HG02943 (cell line): ENCODE measurements around the gene GZMM.

Source experiments
- ATAC-seq: cut with Tn5 transposase; IDR thresholded peaks from one replicate; pipeline ENCODE4 v1.9.1; 2021; ENCODE audit warnings: mild to moderate bottlenecking, low read depth, moderate library complexity; ENCODE audit not compliant: unreplicated experiment

GZMM gene

GRCh38 chr19:558770-559439 is 15.1 kb downstream of the GZMM start:
- ATAC-seq, result no peak

- ATAC-seq, result no peak
Observed at GRCh38 chr19:560121-560520, 16.3 kb downstream of the GZMM start.

DNA sequence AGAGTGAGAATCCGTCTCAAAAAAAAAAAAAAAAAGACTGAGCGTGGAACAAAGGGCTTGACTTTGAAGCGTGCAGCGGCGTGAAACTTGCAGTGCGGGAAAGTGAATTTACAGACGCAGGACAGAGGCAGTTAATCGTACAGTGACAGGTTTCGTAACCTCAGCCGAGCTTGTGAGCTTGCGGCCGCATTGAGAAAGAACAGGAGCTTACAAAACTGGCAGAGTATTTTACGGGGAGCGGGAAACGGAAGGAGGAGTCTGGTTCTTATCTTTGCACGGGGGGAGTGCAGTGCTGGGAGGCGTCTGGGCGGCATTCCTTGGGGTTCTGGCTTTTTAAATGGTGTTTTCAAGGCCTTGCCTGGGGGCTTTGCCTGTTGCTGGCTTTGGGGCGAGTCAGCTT is 22.6 kb downstream of the GZMM start:
- ATAC-seq, result no peak

- no peak for ATAC-seq
Observed at GRCh38 chr19:566844-567243, 23.0 kb downstream of the GZMM start.

DNA sequence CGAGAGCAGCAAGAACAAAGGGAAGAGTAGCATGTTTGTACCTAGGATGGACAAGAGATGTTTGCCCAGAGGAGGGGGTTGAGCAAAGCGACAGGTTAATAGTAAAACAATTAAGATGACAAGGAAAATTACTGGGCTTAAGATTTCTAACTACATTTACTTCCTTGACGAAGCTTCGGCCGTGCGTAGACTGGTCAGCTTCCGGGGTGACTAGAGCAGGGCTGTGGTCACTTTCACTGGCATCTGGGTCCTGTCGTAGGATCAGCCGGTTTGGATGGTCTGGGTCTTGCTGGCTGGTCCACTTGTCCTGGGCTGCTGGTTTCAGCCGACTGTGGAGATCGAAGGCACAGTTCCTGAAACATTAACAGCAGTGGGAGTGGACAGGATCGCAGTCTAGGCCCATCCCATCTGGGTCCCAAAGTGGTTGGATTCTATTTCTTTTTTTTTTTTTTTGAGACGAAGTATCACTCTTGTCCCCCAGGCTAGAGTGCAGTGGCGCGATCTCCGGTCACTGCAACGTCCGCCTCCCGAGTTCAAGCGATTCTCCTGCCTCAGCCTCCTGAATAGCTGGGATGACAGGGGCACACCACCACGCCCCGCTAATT is 23.5 kb downstream of the GZMM start:
- no peak for ATAC-seq

DNA sequence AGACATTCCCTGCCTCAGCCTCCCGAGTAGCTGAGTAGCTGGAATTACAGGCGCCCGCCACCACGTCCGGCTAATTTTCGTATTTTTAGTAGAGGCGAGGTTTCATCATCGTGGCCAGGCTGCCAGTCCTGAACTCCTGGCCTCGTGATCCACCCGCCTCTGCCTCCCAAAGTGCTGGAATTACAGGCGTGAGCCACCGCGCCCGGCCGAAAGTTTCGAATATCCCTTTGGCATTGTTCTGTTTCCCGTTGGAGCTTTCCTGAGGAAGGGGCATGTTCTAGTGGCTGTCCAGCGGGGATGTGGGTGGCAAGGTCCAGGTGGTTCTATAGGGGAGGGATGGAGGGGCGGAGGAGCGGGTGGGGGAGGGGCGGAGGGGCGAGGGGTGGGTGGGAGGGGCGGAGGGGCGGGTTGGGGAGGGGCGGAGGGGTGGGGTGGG is 26.4 kb downstream of the GZMM start:
- no peak for ATAC-seq

DNA sequence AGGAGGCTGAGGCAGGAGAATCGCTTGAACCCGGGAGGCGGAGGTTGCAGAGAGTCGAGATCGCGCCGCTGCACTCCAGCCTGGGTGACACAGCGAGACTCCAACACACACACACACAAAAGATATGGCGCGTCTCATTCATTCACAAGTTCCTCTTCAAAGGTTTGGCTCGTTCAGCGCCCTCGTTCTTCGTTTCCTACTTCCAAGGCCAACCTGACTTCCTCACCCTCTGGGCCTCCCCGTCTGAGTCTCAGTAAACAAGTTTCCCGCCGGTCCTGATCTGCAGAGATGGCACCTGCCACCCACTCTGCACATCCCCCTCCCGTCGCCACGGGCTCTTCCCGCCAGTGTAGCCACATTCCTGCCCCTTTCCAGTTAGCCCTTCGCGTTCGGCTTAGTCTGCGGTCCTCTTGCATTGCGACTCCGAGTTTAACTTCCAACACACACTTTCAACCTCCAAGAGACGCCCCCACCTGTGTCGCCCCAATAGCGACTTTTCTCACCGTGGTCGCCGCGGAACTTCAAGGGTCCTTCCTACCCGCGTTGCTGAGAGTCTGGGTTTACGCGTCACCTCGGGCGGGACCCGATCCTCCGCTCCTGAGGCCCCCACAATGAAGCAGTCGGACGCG is 27.2 kb downstream of the GZMM start:
- no peak for ATAC-seq

- ATAC-seq, result no peak
Observed at GRCh38 chr19:571566-571974, 27.7 kb downstream of the GZMM start.

DNA sequence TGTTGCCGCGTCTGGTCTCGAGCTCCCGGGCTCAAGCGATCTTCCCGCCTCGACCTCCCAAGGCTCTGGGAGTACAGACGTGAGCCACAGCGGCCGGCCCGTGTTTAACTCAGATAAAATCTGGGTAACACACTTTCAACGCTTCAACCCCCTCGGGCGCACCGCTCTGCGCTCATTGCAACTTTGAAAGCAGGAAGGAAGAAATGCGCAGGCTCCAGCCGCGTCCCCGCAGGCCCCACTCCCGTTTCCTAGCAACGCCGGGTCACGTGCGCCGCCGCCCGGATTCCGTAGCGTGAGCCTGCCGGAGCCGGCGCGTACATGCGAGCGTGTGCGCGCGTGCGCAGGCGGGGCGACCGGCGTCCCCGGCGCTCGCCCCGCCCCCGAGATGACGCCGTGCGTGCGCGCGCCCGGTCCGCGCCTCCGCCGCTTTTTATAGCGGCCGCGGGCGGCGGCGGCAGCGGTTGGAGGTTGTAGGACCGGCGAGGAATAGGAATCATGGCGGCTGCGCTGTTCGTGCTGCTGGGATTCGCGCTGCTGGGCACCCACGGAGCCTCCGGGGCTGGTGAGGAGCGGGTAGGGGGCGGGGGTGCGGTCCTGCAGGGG is 28.4 kb downstream of the GZMM start, which contains the start of gene BSG:
Gene BSG (plus strand): TSS at position 457 of the 603 bp plus-strand sequence. CDS start 39 bp downstream, at position 496.
- peak; percentile 73 for ATAC-seq

- ATAC-seq, result peak; percentile 14
Observed at GRCh38 chr19:572743-573518, 29.1 kb downstream of the GZMM start.

DNA sequence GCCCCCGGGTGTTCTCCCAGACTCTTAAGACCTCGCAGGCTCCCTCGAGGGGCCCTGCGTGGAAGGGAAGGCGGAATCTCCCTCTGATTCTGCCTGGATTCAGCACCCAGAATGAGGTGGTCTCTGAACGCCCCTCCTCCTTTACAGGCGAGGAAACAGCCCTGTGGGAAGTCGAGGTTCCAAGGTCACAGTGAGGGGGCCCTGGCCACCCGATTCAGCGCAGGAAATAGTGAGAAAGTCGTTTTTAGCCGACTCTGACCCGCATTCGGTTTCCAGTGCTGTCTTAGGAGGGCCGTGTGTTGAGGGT is 29.6 kb downstream of the GZMM start:
- ATAC-seq, result no peak

- ATAC-seq, result no peak
Observed at GRCh38 chr19:574658-575526, 31.0 kb downstream of the GZMM start.

DNA sequence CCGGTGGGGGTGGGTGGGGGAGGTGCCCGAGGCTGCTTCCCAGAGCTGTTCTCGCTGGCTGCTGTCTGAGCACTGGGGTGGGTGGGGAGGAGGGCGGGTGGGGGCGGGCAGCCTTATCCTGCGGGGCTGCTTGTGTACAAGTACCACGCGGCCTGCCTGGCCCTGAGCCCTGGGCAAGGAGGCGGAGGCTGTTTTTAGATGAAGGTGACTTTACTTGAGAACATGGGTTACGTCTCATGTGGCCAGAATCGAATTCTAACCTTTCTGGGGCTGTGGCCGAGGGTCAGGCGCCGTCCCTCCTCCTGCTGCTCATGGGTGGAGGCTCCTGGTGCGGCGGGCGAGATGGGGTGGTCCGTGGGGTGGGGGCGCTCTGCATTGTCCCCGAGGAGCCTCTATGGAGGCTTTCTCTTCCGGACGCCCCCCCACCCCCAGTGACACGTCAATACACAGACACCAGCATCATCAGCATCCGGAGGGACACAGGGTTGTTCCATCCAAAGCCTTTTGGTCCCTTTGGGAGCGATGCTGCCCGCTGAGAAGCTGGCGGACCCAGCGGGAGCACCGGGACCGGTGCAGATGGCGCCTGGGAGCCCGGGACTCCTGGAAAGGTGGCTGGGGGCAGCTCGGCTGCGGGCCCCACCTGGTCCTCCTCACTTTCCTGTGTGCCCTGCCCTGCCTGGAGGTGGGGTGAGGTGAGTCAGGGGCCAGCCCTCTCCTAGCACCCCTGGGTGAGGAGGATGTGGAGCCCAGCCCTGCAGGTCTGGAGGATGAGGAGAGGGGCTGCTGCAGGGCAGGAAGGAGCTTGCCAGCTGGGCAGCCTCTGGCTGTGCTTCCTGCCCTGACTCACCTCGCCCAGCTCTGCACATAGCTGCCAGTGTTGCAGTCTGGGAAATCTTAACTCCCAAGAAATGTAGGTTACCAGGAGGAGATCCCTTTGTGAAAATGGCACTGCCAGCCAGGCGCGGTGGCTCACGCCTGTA is 32.0 kb downstream of the GZMM start:
- ATAC-seq, result no peak

DNA sequence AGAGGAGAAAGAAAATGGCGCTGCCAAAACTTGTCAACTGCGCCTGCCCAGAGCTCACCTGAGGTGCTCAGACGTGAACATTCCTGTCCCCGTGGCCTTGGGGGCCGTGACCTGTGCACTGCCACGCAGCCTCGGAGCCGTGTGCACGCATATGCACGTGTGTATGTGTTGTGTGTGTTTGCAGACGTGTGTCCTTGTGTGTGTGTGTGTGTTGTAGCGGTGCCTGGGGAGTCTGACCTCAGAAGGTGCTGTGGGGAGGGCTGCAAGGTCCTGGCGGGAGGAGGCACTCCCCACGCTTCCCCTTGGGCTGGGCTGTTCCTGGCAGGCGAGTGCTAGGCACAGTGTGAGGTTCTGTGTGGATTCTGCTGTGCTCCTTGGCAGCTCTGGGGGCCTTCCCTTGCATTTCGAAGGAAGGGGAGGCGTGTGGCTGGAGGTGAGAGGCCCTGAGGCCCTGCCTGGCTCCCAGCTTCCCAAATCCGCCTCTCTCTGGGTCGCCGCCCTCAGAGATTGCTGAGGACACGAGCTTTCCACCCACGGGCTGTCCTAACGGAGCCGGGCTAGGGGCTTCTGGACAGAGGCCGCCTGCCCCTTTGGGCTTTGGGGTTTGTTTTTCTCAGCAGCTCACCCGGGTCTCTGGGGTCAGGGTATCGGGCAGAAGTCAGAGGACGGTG is 33.0 kb downstream of the GZMM start:
- ATAC-seq, result no peak

- no peak for ATAC-seq
Observed at GRCh38 chr19:577439-578392, 33.9 kb downstream of the GZMM start.

DNA sequence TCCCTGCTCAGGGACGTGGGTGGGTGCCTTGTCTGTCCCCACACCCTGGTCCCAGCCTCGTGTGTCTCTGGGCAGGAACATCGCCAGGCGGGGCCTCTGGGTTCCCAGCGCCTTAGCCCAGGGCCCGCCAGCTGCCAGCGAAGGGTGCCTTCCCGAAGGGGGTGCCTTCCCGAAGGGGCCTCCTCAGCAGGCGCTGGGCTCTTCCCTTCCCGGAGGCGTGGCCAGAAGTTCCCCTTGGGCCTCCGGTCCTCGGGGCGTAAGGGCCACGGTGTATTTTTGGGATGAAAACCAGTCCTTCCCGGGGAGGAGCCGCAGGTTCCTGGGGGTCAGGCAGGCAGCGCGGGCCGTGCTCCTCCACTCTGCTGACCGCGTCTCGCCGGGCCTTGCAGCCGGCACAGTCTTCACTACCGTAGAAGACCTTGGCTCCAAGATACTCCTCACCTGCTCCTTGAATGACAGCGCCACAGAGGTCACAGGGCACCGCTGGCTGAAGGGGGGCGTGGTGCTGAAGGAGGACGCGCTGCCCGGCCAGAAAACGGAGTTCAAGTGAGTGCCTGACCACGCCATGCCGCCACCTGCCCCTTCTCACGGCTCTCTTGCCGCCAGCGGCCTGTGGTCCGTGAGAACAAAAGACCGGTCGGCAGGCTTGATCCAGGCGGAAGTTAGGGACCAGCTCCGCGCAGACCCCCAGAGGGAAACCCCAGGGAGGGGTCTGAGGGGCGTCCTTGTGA is 35.4 kb downstream of the GZMM start:
- ATAC-seq, result no peak

GRCh38 chr19:579842-580155 is 35.9 kb downstream of the GZMM start:
- ATAC-seq, result no peak
